Measurements from ENCODE around the gene CRISP1. TPM values are rescaled to one million over a fixed set of nuclear protein-coding genes. Genes with fewer than 3 reads are reported as not detected.

CRISP1 gene
- total RNA-seq, 1 experiment from 2014 or later, result not detected

- Mint-ChIP-seq H3K36me3 (ENCODE audit: insufficient read depth in 1 of 3, low read depth in 3 of 3) (no peaks in the 10 kb centered on the region; a peak in 3 of 7 replicates), H3K27me3 (ENCODE audit: low read depth) (no peaks in the 10 kb centered on the region), H3K9me3 (peaks cover 4 to 12% of the 10 kb centered on the region in 2 experiments; a peak in 4 of 5 replicates), H3K27ac (no peak overlapping the region), H3K4me3 (no peak overlapping the region), H3K4me1 (no peaks in the 10 kb centered on the region)
- H4K5ac ChIP-seq (ENCODE audit: insufficient read length, low read depth, low read length), result no peak overlapping the region
- H4K20me1 ChIP-seq (ENCODE audit: control insufficient read depth, insufficient read depth, insufficient read length), result no peaks in the 10 kb centered on the region
- no peak overlapping the region for H4K8ac ChIP-seq (replicated peaks; ENCODE audit: insufficient read length, low read depth, low read length)
- no CpG with 5 or more reads among the region's 4 CpGs for WGBS (ENCODE audit: extremely low coverage, insufficient read length, low lambda C conversion rate)
- no peak overlapping the region for H3T11ph ChIP-seq (ENCODE audit: low read length)
- H3K27ac ChIP-seq (ENCODE audit: insufficient read length, low read depth, low read length), result no peak overlapping the region
- no peaks in the 10 kb centered on the region for H3K79me2 ChIP-seq (ENCODE audit: insufficient read depth, low read length)
- no peaks in the 10 kb centered on the region for H3K27me3 ChIP-seq (ENCODE audit: insufficient read depth, low read length)
- H3K23me2 ChIP-seq (ENCODE audit: insufficient read length, low read depth, low read length, poor library complexity, severe bottlenecking), result no peaks in the 10 kb centered on the region
- no peak overlapping the region for H3K4ac ChIP-seq (ENCODE audit: low read depth, low read length)
- H2AFZ ChIP-seq (ENCODE audit: low read length), result no peak overlapping the region
- no peak for TF ChIP-seq CTCF (conservative IDR thresholded peaks at IDR 0.05)
- H3K56ac ChIP-seq (ENCODE audit: insufficient read length, low read depth, low read length), result no peak overlapping the region
- no peak overlapping the region for H2BK120ac ChIP-seq (ENCODE audit: low read depth, low read length, poor library complexity, severe bottlenecking)
- no peak overlapping the region for H4K91ac ChIP-seq (ENCODE audit: insufficient read length, low read depth, low read length)
- no peak overlapping the region for H3K23ac ChIP-seq (ENCODE audit: insufficient read length, low read depth, low read length)
- H2BK15ac ChIP-seq (ENCODE audit: low read depth, low read length), result no peak overlapping the region
- H3K4me1 ChIP-seq (ENCODE audit: insufficient read depth, low read length), result no peaks in the 10 kb centered on the region
- no peak overlapping the region for H3K14ac ChIP-seq (ENCODE audit: insufficient read depth, low read length)
- H3K4me2 ChIP-seq (ENCODE audit: insufficient read depth, insufficient read length, low read length), result no peak overlapping the region
- DNase-seq, result no peak
- H3K79me1 ChIP-seq (ENCODE audit: insufficient read depth, low read depth, low read length, poor library complexity, severe bottlenecking), result no peaks in the 10 kb centered on the region
- no peak overlapping the region for H2BK12ac ChIP-seq (ENCODE audit: insufficient read length, low read depth, low read length)
- no peak overlapping the region for H2AK5ac ChIP-seq (ENCODE audit: insufficient read length, low read length)
- no peak overlapping the region for H2BK20ac ChIP-seq (ENCODE audit: low read depth, low read length, poor library complexity, severe bottlenecking)
- H3K9me3 ChIP-seq (ENCODE audit: control insufficient read depth, low read depth, low read length), result no peaks in the 10 kb centered on the region
- H2BK5ac ChIP-seq (ENCODE audit: insufficient read length, low read length), result no peak overlapping the region
- no peak overlapping the region for H3K9ac ChIP-seq (ENCODE audit: extremely low read depth, insufficient read length, low read length)
- H3K18ac ChIP-seq (ENCODE audit: insufficient read length, low read depth, low read length), result no peak overlapping the region
These were observed 60.2 kb downstream of the CRISP1 start for GRCh38 chr6:49806145-49806544.
